ENCODE data around the gene DPM3.
A peak's percentile ranks its signal among the peaks of the same experiment; 100 is the strongest.
"Not testable (repeated sequence)": the region's sequence is repeated elsewhere in the genome, so short reads cannot be mapped to it uniquely, and the experiment has no call there.

DPM3 gene, protein sequence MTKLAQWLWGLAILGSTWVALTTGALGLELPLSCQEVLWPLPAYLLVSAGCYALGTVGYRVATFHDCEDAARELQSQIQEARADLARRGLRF

DNA sequence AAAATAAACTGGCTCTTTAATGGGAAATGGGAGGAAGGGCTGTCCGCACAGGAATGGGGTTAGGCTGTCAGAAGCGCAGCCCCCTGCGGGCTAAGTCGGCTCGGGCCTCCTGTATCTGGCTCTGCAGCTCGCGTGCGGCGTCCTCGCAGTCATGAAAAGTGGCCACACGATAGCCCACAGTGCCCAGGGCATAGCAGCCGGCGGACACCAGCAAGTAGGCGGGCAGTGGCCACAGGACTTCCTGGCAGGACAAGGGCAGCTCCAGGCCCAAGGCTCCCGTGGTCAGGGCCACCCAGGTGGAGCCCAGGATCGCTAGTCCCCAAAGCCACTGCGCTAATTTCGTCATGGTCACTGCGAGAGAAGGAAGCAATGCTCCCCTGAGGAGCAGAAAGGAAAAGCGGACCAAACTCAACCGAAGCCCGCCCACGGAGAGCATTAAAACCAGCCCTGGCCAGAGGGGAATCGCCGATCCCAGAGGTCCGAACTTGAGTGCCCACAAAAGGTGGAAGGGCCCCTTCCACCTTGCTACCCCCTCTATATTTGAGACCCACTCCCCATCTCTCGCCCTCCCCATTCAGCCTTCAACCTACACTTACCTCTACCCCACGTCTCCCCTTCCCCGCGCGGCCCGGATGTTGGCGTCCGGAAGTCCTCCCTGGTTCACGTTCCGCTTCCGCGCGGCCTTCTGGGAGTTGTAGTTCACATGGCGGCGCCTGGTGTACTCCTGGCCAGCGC lies at the start of gene DPM3:
Gene DPM3 (minus strand): TSS at position 637 of the 735 bp plus-strand sequence. CDS start 291 bp downstream, at position 346.
- peak; percentile 88 for DNase-seq (ENCODE audit: extremely low spot score)
- ChIA-PET CTCF (interaction anchor here (1.0 to 1.3 kb wide), 2 partner anchors 49 to 79 kb away, joined by 3 to 7 read pairs; no protein-coding TSS in a partner anchor), POLR2A (interaction anchor here (0.7 to 1.7 kb wide), 12 partner anchors 10 to 59 kb away, joined by 3 to 16 read pairs (median 4); no protein-coding TSS in a partner anchor)

DNA sequence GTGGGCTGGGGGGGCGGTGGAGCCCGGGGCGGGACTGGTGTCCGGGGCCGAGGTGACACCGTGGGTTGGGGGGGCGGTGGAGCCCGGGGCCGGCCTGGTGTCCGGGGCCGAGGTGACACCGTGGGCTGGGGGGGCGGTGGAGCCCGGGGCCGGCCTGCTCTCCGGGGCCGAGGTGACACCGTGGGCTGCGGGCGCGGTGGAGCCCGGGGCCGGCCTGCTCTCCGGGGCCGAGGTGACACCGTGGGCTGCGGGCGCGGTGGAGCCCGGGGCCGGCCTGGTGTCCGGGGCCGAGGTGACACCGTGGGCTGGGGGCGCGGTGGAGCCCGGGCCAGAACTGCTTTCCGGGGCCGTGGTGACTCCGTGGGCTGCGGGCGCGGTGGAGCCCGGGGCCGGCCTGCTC lies 49.6 kb upstream of the DPM3 start:
- DNase-seq (ENCODE audit: extremely low spot score); CTCF ChIA-PET; POLR2A ChIA-PET: not testable (repeated sequence)

More for the DNA sequence above, at the start of gene DPM3:
- no peak for TF ChIP-seq NFRKB (IDR thresholded peaks at IDR 0.05)
- no peak for TF ChIP-seq ARNT (IDR thresholded peaks at IDR 0.05)
- TF ChIP-seq L3MBTL2 (conservative IDR thresholded peaks at IDR 0.05), result 0 out of 2 replicates have a peak, but pooled peaks have one; percentile 31
- peak; percentile 61 for TF ChIP-seq ELF4 (IDR thresholded peaks at IDR 0.05)
- TF ChIP-seq HDGF (IDR thresholded peaks at IDR 0.05; ENCODE audit: borderline replicate concordance), result no peak
- no peak for TF ChIP-seq LEF1 (IDR thresholded peaks at IDR 0.05; ENCODE audit: borderline replicate concordance)
- no peak for TF ChIP-seq SUZ12 (IDR thresholded peaks at IDR 0.05)
- TF ChIP-seq, protein P1, sequence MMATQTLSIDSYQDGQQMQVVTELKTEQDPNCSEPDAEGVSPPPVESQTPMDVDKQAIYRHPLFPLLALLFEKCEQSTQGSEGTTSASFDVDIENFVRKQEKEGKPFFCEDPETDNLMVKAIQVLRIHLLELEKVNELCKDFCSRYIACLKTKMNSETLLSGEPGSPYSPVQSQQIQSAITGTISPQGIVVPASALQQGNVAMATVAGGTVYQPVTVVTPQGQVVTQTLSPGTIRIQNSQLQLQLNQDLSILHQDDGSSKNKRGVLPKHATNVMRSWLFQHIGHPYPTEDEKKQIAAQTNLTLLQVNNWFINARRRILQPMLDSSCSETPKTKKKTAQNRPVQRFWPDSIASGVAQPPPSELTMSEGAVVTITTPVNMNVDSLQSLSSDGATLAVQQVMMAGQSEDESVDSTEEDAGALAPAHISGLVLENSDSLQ (IDR thresholded peaks at IDR 0.05), result no peak; the same call in 1 of the 2 replicates

DNA sequence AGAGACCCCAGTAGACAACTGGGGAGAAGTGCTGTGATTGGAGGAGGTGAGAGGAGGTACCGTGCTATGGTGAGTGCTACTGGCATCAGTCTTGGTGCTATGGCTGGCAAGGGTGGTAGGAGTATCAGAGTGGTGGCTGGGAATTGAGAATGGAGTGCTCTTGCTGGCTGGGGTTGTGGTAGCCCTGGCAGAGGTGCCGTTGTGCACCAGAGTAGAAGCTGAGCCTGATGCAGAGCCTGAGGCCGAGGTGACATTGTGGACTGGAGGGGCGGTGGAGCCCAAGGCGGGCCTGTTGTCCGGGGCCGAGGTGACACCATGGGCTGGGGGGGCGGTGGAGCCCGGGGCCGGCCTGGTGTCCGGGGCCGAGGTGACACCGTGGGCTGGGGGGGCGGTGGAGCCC lies 47.9 kb upstream of the DPM3 start:
- ChIA-PET CTCF (no interaction called here), POLR2A (no interaction called here)
- no peak for DNase-seq (ENCODE audit: extremely low spot score)
- TF ChIP-seq FOXA1 (IDR thresholded peaks at IDR 0.05) (no peak), ELF4 (IDR thresholded peaks at IDR 0.05) (no peak), ZNF384 (IDR thresholded peaks at IDR 0.05) (no peak), SP1 (IDR thresholded peaks at IDR 0.05) (no peak), FOXM1 (IDR thresholded peaks at IDR 0.05; ENCODE audit: borderline replicate concordance) (no peak), ARNT (IDR thresholded peaks at IDR 0.05) (no peak), FOXK2 (IDR thresholded peaks at IDR 0.05) (no peak), NFRKB (IDR thresholded peaks at IDR 0.05) (no peak), HDGF (IDR thresholded peaks at IDR 0.05; ENCODE audit: borderline replicate concordance) (no peak), CTBP1 (IDR thresholded peaks at IDR 0.05; ENCODE audit: borderline replicate concordance) (no peak), TARDBP (IDR thresholded peaks at IDR 0.05) (no peak), LEF1 (IDR thresholded peaks at IDR 0.05; ENCODE audit: borderline replicate concordance) (no peak), BHLHE40 (IDR thresholded peaks at IDR 0.05; ENCODE audit: borderline replicate concordance) (no peak), SUZ12 (IDR thresholded peaks at IDR 0.05) (no peak), L3MBTL2 (conservative IDR thresholded peaks at IDR 0.05) (no peak)
- TF ChIP-seq, protein P1 (IDR thresholded peaks at IDR 0.05), result no peak

DNA sequence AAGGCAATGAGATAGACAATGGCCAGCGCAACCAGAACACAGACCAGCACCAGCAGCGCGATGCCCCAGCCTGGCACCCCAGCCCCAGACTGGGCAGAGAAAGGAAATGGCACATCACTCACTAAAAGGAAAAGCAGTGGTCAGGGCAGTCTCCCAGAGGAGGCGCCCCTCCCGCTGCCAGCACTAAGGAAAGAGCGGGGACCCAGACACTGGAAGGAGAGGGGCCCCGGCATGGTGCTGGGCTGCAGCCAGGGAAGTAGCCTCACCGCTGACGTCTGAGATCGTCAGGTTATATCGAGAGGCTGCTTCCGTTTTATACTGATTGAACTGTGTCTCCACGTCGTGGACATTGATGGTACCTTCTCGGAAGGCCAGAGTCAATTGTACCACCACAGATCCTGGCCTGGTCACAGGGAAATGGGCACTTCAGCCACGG lies 47.1 kb upstream of the DPM3 start:
- DNase-seq (ENCODE audit: extremely low spot score), result no peak
- ChIA-PET CTCF (interaction anchor here (1.0 kb wide), 1 partner anchor 15 kb away, joined by 3 read pairs; the partner anchor contains the start of gene KRTCAP2), POLR2A (no interaction called here)
- TF ChIP-seq, protein P1 (IDR thresholded peaks at IDR 0.05), result no peak
- TF ChIP-seq NFRKB (IDR thresholded peaks at IDR 0.05), result no peak
- TF ChIP-seq ELF4 (IDR thresholded peaks at IDR 0.05), result no peak
- no peak for TF ChIP-seq FOXM1 (IDR thresholded peaks at IDR 0.05; ENCODE audit: borderline replicate concordance)
- no peak for TF ChIP-seq ARNT (IDR thresholded peaks at IDR 0.05)
- TF ChIP-seq L3MBTL2 (conservative IDR thresholded peaks at IDR 0.05), result no peak
- no peak for TF ChIP-seq SUZ12 (IDR thresholded peaks at IDR 0.05)
- TF ChIP-seq SP1 (IDR thresholded peaks at IDR 0.05), result no peak
- no peak for TF ChIP-seq HDGF (IDR thresholded peaks at IDR 0.05; ENCODE audit: borderline replicate concordance)
- TF ChIP-seq CTBP1 (IDR thresholded peaks at IDR 0.05; ENCODE audit: borderline replicate concordance), result no peak
- no peak for TF ChIP-seq ZNF384 (IDR thresholded peaks at IDR 0.05)

DNA sequence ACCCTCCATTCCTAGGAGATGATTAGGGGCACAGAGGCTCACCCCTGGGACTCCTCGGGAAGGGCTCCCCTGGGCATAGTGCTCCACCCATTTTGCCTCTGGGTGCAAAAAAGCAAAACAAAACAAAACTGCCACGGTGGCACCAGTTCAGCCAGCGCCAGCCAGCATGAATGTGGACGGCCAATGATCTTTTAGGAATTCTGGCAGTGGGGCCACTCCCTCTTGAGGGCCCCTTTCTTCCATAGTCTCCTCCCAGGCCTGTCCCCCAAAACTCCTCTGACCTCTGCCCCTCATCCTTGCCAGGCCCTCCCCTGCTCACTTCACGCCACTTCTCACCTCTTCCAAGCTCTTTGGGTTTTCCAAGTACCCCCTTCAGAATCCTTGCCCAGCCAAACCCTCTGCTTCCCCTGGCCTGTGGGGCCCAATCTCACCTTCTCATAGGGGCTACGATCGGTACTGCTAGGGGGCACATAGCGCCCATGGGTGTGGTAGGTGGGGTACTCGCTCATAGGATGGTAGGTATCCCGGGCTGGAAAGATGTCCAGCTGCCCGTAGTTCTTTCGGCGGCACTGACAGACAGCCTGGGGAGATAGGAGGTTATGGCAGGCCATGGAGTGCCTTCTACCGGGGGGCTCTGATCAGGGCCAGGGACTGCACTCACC lies 46.6 kb upstream of the DPM3 start:
- TF ChIP-seq, protein P1 (IDR thresholded peaks at IDR 0.05), result no peak

More for the DNA sequence above, 46.6 kb upstream of the DPM3 start:
- DNase-seq (ENCODE audit: extremely low spot score), result no peak
- CTCF ChIA-PET, result interaction anchor here (1.0 kb wide), 1 partner anchor 14 kb away, joined by 3 read pairs; the partner anchor contains the start of gene KRTCAP2
- POLR2A ChIA-PET, result interaction anchor here (1.3 kb wide), 1 partner anchor 12 kb away, joined by 6 read pairs; no protein-coding TSS in a partner anchor
